Erythroblast (primary cell): ENCODE results near the gene SYTL2.

Source experiments
- GATA1 ChIP-seq: IDR thresholded peaks from 2 replicates; pipeline ENCODE4 v1.6.1; 2011; ENCODE audit warnings: low read depth, mild to moderate bottlenecking, control low read depth, low read length, moderate library complexity
- POLR2A ChIP-seq: IDR thresholded peaks from 2 replicates; pipeline ENCODE4 v1.6.1; 2011; ENCODE audit warnings: mild to moderate bottlenecking, low read length

GRCh38 chr11:85809191-85809590 is 1.8 kb downstream of the SYTL2 start:
- TF ChIP-seq POLR2A (no peak), GATA1 (no peak)
